ENCODE results near the gene ESYT3.
"Not testable (repeated sequence)": the region's sequence is repeated elsewhere in the genome, so short reads cannot be mapped to it uniquely, and the experiment has no call there.

ESYT3 gene

GRCh38 chr3:138441256-138441655 is 6.8 kb downstream of the ESYT3 start:
- DNase-seq (ENCODE audit: low spot score): no peak

- no peak for DNase-seq (ENCODE audit: low spot score)
These were observed 7.3 kb downstream of the ESYT3 start for GRCh38 chr3:138441742-138442141.

- DNase-seq (ENCODE audit: low spot score): no peak
These were observed 8.0 kb downstream of the ESYT3 start for GRCh38 chr3:138442433-138442832.

GRCh38 chr3:138443091-138443490 is 8.7 kb downstream of the ESYT3 start:
- DNase-seq (ENCODE audit: low spot score): no peak

GRCh38 chr3:138443521-138444503 is 9.4 kb downstream of the ESYT3 start:
- no peak for DNase-seq (ENCODE audit: low spot score)

GRCh38 chr3:138445236-138445635 is 10.8 kb downstream of the ESYT3 start:
- no peak for DNase-seq (ENCODE audit: low spot score)

GRCh38 chr3:138445654-138446053 is 11.2 kb downstream of the ESYT3 start:
- no peak for DNase-seq (ENCODE audit: low spot score)

- no peak for DNase-seq (ENCODE audit: low spot score)
These were observed 14.2 kb downstream of the ESYT3 start for GRCh38 chr3:138448631-138449030.

GRCh38 chr3:138449490-138449889 is 15.1 kb downstream of the ESYT3 start:
- DNase-seq (ENCODE audit: low spot score): no peak

GRCh38 chr3:138450181-138450580 is 15.8 kb downstream of the ESYT3 start:
- DNase-seq (ENCODE audit: low spot score): no peak

- DNase-seq (ENCODE audit: low spot score): no peak
These were observed 16.4 kb downstream of the ESYT3 start for GRCh38 chr3:138450704-138451424.

- no peak for DNase-seq (ENCODE audit: low spot score)
These were observed 17.3 kb downstream of the ESYT3 start for GRCh38 chr3:138451595-138452162.

- no peak for DNase-seq (ENCODE audit: low spot score)
These were observed 18.0 kb downstream of the ESYT3 start for GRCh38 chr3:138452436-138452835.

- DNase-seq (ENCODE audit: low spot score): not testable (repeated sequence)
These were observed 19.5 kb downstream of the ESYT3 start for GRCh38 chr3:138453940-138454339.

- DNase-seq (ENCODE audit: low spot score): no peak
These were observed 21.6 kb downstream of the ESYT3 start for GRCh38 chr3:138455801-138456716.

- DNase-seq (ENCODE audit: low spot score): no peak
These were observed 22.8 kb downstream of the ESYT3 start for GRCh38 chr3:138456961-138457862.

GRCh38 chr3:138457863-138458735 is 23.7 kb downstream of the ESYT3 start:
- no peak for DNase-seq (ENCODE audit: low spot score)

- no peak for DNase-seq (ENCODE audit: low spot score)
These were observed 24.5 kb downstream of the ESYT3 start for GRCh38 chr3:138458774-138459499.

All from SK-N-DZ (cell line).